GM12891 (cell line): ENCODE measurements around the gene GLIS1.

Source experiments
- DNase-seq: peaks from one replicate; pipeline ENCODE4 v3.0.0; 2011; ENCODE audit warnings: low spot score; ENCODE audit not compliant: insufficient read length
- FAIRE-seq: peaks from 2 replicates; lab custom pipeline; 2011; peaks lifted over from hg19 to GRCh38; lab: Jason Lieb, UNC
- PAX5 ChIP-seq: IDR thresholded peaks from 2 replicates; pipeline ENCODE4 v1.6.1; 2011; ENCODE audit warnings: low read length, moderate library complexity, mild to moderate bottlenecking; ENCODE audit not compliant: insufficient read depth, severe bottlenecking
- POLR2A ChIP-seq: IDR thresholded peaks from 2 replicates; pipeline ENCODE4 v1.6.1; 2011; ENCODE audit warnings: low read depth, low read length, control low read depth
- POLR2AphosphoS5 ChIP-seq: IDR thresholded peaks from 2 replicates; pipeline ENCODE4 v1.6.1; 2011; ENCODE audit warnings: low read depth, low read length, control low read depth
- POU2F2 ChIP-seq: IDR thresholded peaks from 2 replicates; pipeline ENCODE4 v1.6.1; 2011; ENCODE audit warnings: low read depth, mild to moderate bottlenecking, control low read depth, low read length, moderate library complexity
- SPI1 ChIP-seq: IDR thresholded peaks from 2 replicates; pipeline ENCODE4 v1.6.1; 2011; ENCODE audit warnings: low read depth, low read length, control low read depth
- TAF1 ChIP-seq: IDR thresholded peaks from 2 replicates; pipeline ENCODE4 v1.6.1; 2011; ENCODE audit warnings: low read depth, low read length, control low read depth

Gene GLIS1

GRCh38 chr1:53643881-53644390, 95.0 kb downstream of the GLIS1 start:
- TF ChIP-seq POLR2A: no peak
- no peak for TF ChIP-seq POU2F2
- TF ChIP-seq PAX5: no peak
- TF ChIP-seq TAF1: no peak
- no peak for TF ChIP-seq POLR2AphosphoS5
- no peak for TF ChIP-seq SPI1
- DNase-seq (no peak), FAIRE-seq (no peak)

GRCh38 chr1:53643041-53643880, 95.7 kb downstream of the GLIS1 start:
- no peak for TF ChIP-seq POLR2A
- TF ChIP-seq POLR2AphosphoS5: no peak
- no peak for TF ChIP-seq PAX5
- no peak for TF ChIP-seq SPI1
- no peak for TF ChIP-seq TAF1
- TF ChIP-seq POU2F2: no peak
- no peak for FAIRE-seq
- no peak for DNase-seq

- FAIRE-seq: no peak
- TF ChIP-seq PAX5 (no peak), POU2F2 (no peak), TAF1 (no peak), POLR2AphosphoS5 (no peak), SPI1 (no peak), POLR2A (no peak)
Observed at GRCh38 chr1:53642607-53643006, 96.4 kb downstream of the GLIS1 start.

GRCh38 chr1:53642215-53642555, 96.8 kb downstream of the GLIS1 start:
- no peak for DNase-seq
- TF ChIP-seq POLR2A (no peak), PAX5 (no peak), TAF1 (no peak), SPI1 (no peak), POU2F2 (no peak), POLR2AphosphoS5 (no peak)
- no peak for FAIRE-seq

More at GRCh38 chr1:53642607-53643006, 96.4 kb downstream of the GLIS1 start:
- no peak for DNase-seq

- FAIRE-seq (no peak), DNase-seq (no peak)
- no peak for TF ChIP-seq POLR2A
Observed at GRCh38 chr1:53641481-53642214, 97.3 kb downstream of the GLIS1 start.

- FAIRE-seq (no peak), DNase-seq (no peak)
- TF ChIP-seq POLR2AphosphoS5: no peak
- no peak for TF ChIP-seq TAF1
- TF ChIP-seq SPI1: no peak
- no peak for TF ChIP-seq PAX5
- TF ChIP-seq POLR2A: no peak
- TF ChIP-seq POU2F2: no peak
Observed at GRCh38 chr1:53640701-53641075, 98.3 kb downstream of the GLIS1 start.

- no peak for FAIRE-seq
- no peak for TF ChIP-seq TAF1
- TF ChIP-seq PAX5: no peak
- no peak for TF ChIP-seq POLR2AphosphoS5
- TF ChIP-seq POU2F2: no peak
- no peak for TF ChIP-seq POLR2A
- TF ChIP-seq SPI1: no peak
- DNase-seq: no peak
Observed at GRCh38 chr1:53639996-53640700, 98.8 kb downstream of the GLIS1 start.

GRCh38 chr1:53639251-53639763, 99.7 kb downstream of the GLIS1 start:
- FAIRE-seq (no peak), DNase-seq (no peak)
- TF ChIP-seq POLR2A: no peak
- no peak for TF ChIP-seq POU2F2
- TF ChIP-seq PAX5: no peak
- no peak for TF ChIP-seq TAF1
- no peak for TF ChIP-seq SPI1
- TF ChIP-seq POLR2AphosphoS5: no peak

GRCh38 chr1:53638360-53639035, 100.5 kb downstream of the GLIS1 start:
- FAIRE-seq (no peak), DNase-seq (no peak)
- TF ChIP-seq POLR2A (no peak), TAF1 (no peak), POU2F2 (no peak), PAX5 (no peak), SPI1 (no peak), POLR2AphosphoS5 (no peak)
